ENCODE data around the gene TAF13. TPM values are rescaled to one million over a fixed set of nuclear protein-coding genes. Genes with fewer than 3 reads are reported as not detected.
A peak's percentile ranks its signal among the peaks of the same experiment; 100 is the strongest.

TAF13 gene
- total RNA-seq, 1 donor from 2014 or later = 9.3 TPM

DNA sequence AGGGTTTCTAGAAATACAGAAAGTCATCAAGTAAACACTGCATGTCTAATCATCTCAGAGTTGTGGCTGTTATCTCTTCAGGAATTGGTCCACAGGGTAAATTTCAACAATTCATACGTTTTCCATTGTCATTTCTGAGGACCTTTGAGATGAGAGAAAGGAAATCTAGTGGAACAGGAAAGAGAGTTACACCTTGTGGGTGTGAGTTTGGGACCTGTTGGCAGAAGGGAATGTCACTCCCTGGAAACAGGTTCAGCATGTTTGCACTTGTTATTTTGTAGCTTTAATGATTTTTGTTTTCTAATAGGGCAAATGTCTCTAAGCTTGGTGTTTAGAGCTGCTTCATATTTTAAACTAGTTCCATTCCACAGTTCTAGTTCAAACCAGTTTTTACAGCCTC lies 20.3 kb upstream of the TAF13 start:
- Histone ChIP-seq H3K4me3 (no peak overlapping the region), H3K27me3 (no peaks in the 10 kb centered on the region), H3K27ac (no peak overlapping the region), H3K4me1 (peaks cover 5 to 22% of the 10 kb centered on the region in 2 donors), H3K36me3 (peaks cover 14 to 20% of the 10 kb centered on the region in 2 donors), H3K9me3 (no peaks in the 10 kb centered on the region)
- TF ChIP-seq, protein P1, sequence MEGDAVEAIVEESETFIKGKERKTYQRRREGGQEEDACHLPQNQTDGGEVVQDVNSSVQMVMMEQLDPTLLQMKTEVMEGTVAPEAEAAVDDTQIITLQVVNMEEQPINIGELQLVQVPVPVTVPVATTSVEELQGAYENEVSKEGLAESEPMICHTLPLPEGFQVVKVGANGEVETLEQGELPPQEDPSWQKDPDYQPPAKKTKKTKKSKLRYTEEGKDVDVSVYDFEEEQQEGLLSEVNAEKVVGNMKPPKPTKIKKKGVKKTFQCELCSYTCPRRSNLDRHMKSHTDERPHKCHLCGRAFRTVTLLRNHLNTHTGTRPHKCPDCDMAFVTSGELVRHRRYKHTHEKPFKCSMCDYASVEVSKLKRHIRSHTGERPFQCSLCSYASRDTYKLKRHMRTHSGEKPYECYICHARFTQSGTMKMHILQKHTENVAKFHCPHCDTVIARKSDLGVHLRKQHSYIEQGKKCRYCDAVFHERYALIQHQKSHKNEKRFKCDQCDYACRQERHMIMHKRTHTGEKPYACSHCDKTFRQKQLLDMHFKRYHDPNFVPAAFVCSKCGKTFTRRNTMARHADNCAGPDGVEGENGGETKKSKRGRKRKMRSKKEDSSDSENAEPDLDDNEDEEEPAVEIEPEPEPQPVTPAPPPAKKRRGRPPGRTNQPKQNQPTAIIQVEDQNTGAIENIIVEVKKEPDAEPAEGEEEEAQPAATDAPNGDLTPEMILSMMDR (IDR thresholded peaks at IDR 0.05) = no peak
- intact Hi-C loops (cut with DNase I) = no loop called here
- no peak for DNase-seq (ENCODE audit: low spot score in 2 of 2)

DNA sequence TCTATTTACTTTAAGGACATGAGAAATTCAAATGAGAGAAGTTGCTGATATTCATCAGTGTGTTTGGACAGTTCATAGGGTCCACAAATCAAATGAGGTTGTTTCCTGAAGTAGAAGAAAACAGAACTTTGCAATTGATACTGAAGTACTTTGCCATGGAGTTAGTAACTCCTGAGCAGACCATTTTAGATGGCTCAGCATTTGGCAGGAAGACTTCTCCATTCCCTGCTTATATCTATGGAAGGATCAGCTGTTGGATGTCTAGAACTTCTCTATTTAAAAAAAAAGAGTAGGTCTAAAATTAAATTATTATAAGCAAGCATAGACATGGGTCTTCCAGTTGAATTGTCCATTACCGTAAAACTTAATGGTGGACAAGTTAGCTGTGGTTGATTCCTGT lies 19.8 kb upstream of the TAF13 start:
- TF ChIP-seq, protein P1 (IDR thresholded peaks at IDR 0.05) = no peak
- Histone ChIP-seq H3K27me3 (no peaks in the 10 kb centered on the region), H3K36me3 (peaks cover 14 to 20% of the 10 kb centered on the region in 2 donors), H3K9me3 (no peaks in the 10 kb centered on the region), H3K4me1 (peaks cover 5 to 22% of the 10 kb centered on the region in 2 donors), H3K27ac (no peak overlapping the region), H3K4me3 (no peak overlapping the region)
- intact Hi-C loops (cut with DNase I) = no loop called here
- DNase-seq (ENCODE audit: low spot score in 2 of 2) = no peak

DNA sequence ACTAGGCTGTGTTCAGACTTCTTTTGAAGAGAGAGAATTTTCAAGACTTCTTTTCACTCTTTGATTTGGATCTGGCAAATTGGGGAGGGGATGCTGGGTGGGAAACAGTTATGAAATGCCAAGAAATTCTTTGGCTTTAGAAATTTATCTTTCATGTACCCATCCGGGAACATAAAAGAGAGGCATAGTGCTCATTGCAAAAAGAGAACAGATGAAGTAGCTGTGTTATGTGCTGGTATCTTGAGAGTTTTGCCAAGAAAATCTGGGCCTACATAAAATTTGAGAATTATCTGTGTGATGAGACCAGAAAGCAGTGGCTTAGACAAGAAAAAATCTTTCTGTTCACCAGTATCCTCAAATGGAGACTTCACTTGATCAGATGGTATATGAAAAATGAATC lies 19.1 kb upstream of the TAF13 start:
- Histone ChIP-seq H3K27ac (peak overlapping the region in 1 of 2 donors; percentile 32), H3K36me3 (peaks cover 14 to 20% of the 10 kb centered on the region in 2 donors), H3K4me1 (peaks cover 5 to 26% of the 10 kb centered on the region in 2 donors), H3K27me3 (no peaks in the 10 kb centered on the region), H3K4me3 (no peak overlapping the region), H3K9me3 (no peaks in the 10 kb centered on the region)
- TF ChIP-seq, protein P1 (IDR thresholded peaks at IDR 0.05) = no peak
- no peak for DNase-seq (ENCODE audit: low spot score in 2 of 2)
- intact Hi-C loops (cut with DNase I) = loop anchor here (5.0 kb wide), 1 partner anchor 53 kb away; the partner anchor contains the start of gene WDR47

DNA sequence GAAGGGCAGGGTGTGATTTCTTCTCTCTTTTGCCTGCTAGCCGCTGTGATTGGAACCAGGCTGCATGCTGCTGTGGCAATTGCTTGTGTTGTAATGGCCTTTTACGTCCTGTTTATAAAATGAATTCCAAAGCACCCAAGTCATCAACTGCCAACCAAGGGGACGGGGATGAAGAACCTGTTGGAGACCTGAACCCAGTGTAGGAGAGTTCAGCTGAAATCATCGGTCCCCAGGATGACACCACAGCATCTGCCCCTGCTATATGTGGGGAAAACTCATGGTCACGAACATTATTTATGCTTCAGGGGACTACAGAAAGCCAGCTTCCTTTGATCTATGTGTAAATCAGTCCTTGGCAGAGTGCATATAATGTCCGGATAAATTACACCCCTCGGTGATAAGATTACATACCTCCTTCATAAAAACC lies 18.6 kb upstream of the TAF13 start:
- H3K4me1 ChIP-seq = peaks cover 5 to 29% of the 10 kb centered on the region in 2 donors
- intact Hi-C loops (cut with DNase I) = loop anchor here (5.0 kb wide), 1 partner anchor 52 kb away; the partner anchor contains the start of gene WDR47
- peak overlapping the region in 1 of 2 donors; percentile 32 for H3K27ac ChIP-seq
- H3K4me3 ChIP-seq = no peak overlapping the region
- H3K9me3 ChIP-seq = no peaks in the 10 kb centered on the region
- no peaks in the 10 kb centered on the region for H3K27me3 ChIP-seq
- H3K36me3 ChIP-seq = peaks cover 14 to 20% of the 10 kb centered on the region in 2 donors
- peak in 1 of 2 donors; percentile 62 for DNase-seq (ENCODE audit: low spot score in 2 of 2)
- TF ChIP-seq, protein P1 (IDR thresholded peaks at IDR 0.05) = no peak

DNA sequence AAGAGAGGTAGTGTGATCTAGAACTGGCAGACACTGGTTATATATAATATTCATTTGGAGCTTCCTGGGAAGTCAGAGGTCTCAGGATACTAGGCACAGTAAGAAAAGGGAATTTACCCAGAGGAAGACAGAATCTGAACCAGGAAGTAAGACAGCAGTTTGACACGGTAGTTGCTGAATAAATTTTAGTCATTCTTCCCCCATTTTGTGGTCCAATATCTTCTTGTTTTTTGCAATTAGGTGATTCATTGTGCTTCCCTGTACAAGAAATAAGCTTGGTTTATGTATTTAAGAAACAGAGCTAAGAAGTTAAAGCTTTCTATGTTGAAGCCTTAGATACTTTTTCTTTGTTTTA lies 16.0 kb upstream of the TAF13 start:
- Histone ChIP-seq H3K27ac (peak overlapping the region; percentile 91 to 95), H3K4me1 (peaks cover 5 to 29% of the 10 kb centered on the region in 2 donors), H3K4me3 (peak overlapping the region; percentile 61 to 72), H3K36me3 (peaks cover 14 to 20% of the 10 kb centered on the region in 2 donors), H3K27me3 (no peaks in the 10 kb centered on the region), H3K9me3 (no peaks in the 10 kb centered on the region)
- TF ChIP-seq, protein P1 (IDR thresholded peaks at IDR 0.05) = no peak
- intact Hi-C loops (cut with DNase I) = loop anchor here (2.0 to 5.0 kb wide), 2 partner anchors 15 to 50 kb away; partner anchors contain the start of genes TAF13 and WDR47
- DNase-seq (ENCODE audit: low spot score in 2 of 2) = no peak

All from ascending aorta (tissue), 2 donors.